Measurements from ENCODE around the gene FUNDC2.
A peak's percentile ranks its signal among the peaks of the same experiment; 100 is the strongest.
"Not testable (repeated sequence)": the region's sequence is repeated elsewhere in the genome, so short reads cannot be mapped to it uniquely, and the experiment has no call there.

Gene FUNDC2, protein sequence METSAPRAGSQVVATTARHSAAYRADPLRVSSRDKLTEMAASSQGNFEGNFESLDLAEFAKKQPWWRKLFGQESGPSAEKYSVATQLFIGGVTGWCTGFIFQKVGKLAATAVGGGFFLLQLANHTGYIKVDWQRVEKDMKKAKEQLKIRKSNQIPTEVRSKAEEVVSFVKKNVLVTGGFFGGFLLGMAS

DNA sequence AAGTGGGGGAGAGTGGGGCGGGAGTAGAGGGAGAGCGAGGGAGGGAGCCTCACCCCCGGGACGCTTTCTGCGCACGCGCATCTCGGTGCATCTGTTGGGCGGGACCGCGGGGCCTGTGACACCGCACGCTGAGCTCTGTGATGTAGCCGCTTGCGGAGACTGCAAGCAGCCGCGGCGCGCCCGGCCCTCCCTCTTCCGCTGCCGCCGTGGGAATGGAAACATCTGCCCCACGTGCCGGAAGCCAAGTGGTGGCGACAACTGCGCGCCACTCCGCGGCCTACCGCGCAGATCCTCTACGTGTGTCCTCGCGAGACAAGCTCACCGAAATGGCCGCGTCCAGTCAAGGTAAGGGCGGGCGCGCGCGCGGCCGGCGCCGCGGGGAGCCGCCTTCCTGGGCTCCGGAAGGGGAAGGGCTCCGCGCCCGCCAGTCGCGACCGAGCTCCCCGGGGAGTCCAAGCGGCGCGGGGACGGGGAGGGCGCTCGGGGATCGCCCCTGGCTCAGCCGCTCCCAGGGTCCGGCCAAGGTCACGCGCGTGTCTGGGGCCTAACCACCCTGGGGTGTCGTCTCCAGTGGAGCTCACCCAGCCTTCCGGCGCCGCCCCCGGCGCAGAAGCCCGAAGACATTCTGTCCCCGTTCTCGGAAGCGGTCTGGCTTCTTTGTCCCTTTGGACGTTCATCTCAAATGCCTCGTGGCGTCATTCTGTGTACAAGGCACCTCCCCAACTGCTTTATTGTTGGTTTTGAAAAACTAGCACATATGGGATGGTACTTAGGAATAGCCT, at the start of gene FUNDC2:
FUNDC2 (plus strand) TSS at position 118 of the 782 bp plus-strand sequence; CDS start at position 213, 95 bp downstream.
- DNase-seq: peak; percentile 93

DNA sequence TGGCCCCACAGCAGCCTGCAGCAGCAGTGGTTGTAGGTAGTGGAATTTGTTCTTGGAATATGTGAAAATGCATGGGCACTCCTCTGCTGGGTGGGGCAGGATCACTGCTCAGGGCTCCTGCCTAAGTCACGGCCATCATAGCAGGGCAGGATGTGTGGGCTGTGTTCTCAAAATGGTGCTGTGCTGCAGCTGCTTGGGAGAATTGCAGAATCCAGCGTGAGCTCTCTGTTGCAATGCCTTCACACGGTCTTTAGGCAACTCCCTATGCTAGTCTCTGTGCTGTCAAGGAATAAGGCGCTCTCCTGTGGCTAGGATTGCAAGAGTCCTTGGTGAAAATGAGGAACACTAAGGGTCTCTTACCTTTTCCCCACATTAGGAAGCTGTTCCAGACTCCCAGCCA, 47.0 kb upstream of the FUNDC2 start:
- DNase-seq: no peak

DNA sequence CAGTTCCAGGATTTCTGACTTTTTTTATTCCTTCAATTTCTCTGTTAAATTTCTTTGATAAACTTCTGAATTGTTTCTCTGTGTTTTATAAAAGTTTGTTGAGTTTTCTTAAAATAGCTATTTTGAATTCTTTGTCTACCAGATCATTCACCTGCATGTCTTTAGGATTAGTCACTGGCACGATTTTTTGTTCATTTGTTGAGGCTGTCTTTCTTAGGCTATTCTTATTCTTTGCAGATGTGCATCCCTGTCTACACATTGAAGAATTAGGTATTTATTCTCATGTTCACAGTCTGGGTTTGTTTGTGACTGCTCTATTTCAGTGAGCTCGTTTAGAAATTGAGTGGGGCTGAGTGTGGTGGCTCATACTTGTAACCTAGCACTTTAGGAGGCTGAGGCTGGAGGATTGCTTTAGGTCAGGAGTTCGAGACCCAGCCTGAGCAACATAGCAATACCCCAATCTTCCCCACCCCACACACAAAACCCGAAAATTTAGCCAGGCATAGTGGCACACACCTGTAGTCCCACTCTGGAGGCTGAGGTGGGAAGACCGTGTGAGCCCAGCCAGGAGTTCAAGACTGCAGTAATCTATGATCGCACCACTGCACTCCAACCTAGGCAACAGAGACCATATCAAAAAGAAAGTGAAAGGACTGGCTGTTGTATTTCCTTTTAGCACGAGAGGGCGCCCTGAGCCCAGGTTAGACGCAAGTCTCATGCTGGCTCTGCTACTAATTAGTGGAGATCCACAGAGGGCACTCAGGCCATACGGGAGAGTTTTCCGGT, 46.1 kb upstream of the FUNDC2 start:
- peak; percentile 88 for DNase-seq

DNA sequence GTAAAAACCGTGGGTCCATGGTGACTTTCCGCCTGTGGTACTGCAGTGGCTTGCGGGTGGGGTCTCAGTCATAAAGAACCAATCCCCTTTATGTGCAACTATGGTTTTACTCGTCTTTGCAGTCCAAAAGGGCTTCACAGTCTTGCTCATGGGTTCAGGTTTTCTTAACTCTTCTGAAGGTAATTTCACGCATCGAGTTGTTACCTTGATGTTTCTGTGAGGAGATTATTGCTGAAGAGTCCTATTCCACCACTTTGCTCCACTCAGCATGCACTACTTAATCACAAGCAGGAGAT, 45.6 kb upstream of the FUNDC2 start:
- no peak for DNase-seq

DNA sequence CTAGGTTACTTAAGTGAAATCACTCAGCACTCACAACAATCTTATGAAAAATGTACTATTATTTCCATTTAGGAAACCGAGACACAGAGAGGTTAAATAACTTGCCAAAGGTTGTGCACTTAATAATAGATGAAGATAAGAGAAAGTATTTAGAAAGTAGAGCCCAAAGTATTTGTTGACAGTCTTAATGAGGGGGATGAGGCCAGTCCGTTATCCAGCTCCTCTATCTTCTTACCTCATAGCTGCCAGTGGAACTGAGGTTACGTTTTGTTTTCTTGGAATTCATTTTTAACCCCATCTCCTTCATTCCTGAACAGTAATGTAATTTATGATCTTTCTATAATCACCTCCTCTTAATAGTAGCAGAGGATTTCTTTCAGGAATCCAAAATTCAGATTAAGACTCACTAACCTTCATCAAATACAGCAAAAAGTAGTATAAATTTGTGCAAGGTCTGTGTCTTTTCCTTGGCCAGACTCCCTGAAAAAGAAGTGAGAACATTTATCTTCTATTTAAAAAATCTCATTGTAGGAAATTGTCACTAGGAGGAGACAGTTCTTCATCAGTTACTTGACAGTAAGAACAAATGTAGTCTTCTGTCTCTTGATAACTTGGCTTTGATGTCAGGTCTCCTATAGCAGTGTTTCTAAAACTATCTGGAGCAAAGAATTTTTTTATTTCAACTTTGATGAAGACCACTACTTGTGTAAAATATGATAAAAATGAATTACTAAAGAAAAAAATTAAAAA, 39.6 kb upstream of the FUNDC2 start:
- DNase-seq: no peak

DNA sequence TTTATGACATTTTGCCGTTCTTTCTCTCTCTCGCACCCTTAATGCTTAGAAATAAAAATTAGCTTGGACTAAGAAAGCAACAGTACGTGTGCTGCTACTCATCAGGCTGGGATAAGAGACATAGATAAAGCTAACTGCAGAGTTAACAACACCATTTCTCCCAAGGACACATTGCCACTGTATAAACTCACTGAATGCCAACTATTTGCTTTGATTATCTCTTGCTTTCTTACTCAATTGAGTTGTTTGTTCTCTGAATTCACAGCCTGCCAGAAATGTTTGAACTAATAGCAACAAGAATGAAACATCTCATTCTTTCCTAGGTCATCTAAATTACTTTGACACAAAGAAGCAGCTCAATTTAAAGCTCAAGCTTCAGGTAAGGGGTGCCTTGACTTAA, 38.7 kb upstream of the FUNDC2 start:
- DNase-seq: no peak

DNA sequence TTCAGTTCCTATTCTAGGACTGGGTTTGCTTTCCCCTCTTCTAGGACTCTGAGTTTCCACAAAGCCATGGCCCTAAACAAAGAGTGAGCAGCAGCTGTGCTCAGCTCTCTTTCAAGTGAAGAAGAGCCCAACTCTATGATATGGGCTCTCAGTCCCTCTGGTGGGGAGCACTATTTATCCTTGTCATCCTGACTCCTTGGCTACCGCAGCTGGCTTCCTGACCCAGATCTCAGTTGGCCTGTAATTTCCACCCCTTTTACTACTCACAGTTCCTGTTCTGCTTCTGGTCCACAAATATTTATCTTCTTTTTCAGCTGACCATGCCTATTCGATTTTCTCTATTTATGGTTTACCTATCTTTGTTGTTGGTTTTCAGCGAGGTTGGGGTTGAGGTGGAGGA, 37.9 kb upstream of the FUNDC2 start:
- DNase-seq: no peak

DNA sequence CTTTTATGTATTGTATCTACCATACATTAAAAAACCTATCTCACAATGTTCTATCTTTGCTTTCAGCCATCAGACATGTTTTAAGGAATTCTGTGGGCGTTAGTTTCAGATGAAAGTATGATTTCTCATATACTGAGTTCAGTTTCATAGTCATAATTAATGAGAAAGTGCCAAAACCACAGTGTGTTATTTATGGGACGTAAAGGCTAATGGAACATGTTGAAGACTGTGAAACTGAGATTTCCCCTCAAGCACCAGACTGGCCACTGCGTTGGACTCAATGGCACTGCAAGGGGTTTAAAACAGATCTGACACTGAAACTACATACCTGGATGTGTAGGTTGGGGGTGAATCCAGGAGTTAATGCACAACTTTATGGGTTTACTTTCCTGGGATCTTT, 36.1 kb upstream of the FUNDC2 start:
- DNase-seq: no peak

DNA sequence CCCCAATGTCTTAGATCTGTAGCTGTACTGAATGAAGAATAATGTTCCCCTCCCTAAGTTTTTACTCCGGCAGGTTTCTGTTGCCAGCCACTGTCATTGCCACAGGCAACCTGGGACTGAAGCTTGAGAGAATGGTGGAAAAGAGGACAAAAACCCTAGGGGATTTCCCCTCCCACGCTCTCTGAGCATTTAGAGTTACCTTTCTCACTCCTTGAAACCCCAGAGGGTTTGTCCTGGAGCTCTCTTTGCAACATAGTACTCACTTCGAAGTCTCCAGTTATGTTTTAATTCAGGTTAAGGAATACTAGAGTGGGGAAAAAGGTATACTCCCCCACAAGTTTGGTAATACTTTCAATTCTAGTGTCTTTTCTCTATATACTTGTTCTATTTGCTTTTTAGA, 35.6 kb upstream of the FUNDC2 start:
- DNase-seq: no peak

DNA sequence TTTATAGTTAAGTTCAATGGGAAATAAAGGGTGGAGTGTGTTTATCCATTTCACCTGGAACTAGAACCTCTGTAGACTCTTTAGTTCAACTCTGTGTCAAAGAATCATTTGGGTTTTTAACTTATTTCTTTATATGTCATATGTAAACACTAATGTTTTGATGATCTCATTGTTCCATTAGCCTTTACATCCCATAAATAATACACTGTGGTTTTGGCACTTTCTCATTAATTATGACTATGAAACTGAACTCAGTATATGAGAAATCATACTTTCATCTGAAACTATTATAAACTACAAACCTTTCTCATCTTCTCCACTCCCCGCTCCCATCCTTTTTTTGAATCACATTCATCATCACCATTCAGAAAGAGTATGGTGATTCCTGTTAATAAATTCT, 35.2 kb upstream of the FUNDC2 start:
- DNase-seq: no peak

DNA sequence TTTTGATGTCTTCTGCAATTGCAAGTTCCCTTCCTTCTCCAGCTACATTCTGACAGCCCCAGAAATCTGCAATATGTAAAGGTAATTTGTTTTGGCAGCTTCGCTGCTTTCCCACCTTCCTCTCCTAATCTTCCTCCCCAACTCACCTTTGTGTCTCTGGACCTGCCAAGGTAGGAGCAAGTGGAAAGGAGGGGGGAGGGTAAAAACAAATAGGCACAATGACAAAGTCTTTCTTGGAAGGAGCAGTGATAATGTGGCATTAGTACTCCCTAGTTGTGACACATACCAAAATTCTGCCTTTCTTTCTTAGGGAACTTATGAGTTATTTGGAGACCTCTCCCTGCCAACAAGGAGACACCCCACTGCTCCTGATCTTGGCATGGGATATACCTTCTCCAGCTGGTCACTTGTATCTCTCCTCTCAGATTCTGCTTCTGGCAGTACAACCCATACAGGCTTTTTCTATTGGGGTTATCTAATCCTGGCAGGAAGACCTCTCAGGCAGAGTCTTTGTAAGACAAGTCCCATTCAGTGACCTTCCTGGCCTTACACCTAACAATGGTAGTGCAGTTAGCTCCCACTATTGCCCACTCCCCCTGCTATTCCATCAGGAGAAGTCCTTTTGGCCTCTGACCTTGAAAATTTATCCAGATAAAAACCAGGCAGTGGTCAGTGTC, 28.3 kb upstream of the FUNDC2 start:
- no peak for DNase-seq

DNA sequence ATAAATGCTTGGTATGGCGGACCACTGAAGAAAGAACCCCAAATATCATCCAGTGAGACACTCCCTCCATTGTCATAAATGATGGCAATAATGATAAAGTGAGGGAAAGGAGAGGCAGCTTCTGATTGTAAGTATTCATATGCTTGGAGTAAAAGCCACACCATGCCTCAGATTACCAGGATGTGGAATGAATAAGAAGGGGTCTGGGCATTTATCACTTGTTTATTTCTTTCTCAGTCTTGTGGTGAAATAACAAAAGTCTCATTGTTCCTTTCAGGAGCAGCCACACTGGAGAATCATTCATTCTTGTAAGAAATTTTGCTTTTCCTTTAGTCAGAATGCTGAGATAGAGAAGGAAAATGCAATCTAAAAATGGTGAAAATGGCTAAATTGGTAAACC, 25.8 kb upstream of the FUNDC2 start:
- DNase-seq: no peak

DNA sequence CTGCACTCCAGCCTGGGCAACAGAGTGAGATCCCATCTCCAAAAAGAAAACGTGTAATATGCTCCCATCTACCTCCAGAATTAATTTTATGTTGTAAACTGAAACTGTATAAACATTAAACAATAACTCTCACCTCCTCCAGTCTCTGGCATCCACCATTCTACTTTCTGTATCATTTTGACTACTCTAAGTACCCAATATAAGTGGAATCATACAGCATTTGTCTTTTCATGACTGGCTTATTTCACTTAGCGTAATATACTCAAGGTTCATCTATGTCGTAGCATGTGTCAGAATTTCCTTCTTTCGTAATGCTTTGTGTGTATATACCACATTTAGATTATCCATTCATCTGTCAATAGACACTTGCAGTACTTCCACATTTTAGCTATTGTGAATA, 24.8 kb upstream of the FUNDC2 start:
- peak; percentile 6 for DNase-seq

DNA sequence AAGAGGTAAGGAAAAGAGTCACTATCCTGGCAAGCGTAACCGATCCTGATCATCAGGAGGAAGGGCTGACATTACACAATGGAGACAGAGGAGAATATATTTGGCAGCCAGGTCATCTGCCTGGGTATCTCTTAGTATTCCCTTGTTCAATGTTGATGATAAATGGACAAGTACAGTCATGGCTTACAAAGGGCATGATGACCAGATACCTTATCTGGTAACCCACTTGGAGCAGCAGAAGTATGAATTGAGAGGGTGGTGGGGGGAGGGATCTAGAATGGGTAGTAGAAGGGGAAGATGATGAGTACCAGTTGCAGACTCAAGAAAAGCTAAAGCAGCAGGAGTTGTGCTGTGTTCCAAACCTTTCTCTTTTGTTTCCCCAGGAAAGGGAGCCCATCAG, 21.5 kb upstream of the FUNDC2 start:
- DNase-seq: no peak

DNA sequence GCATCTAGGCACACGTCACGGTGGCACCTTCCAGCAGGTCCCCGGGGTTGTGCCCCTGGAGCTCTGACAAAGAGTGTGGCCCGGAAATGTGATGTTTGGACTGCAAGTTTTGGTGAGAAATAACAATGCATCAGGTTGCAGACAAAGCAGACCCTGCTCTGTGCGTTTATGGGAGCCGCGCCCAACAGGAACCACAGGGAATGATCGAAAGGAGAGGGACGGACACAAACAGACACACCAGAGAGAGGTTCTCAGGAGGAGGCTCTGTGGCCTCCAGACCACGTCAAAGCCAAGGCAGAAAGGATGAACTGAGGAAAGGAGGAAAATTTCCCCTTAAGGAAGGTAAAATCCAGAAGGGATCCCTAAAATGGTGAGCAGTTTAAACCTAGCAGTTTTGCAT, 20.3 kb upstream of the FUNDC2 start:
- DNase-seq: not testable (repeated sequence)

DNA sequence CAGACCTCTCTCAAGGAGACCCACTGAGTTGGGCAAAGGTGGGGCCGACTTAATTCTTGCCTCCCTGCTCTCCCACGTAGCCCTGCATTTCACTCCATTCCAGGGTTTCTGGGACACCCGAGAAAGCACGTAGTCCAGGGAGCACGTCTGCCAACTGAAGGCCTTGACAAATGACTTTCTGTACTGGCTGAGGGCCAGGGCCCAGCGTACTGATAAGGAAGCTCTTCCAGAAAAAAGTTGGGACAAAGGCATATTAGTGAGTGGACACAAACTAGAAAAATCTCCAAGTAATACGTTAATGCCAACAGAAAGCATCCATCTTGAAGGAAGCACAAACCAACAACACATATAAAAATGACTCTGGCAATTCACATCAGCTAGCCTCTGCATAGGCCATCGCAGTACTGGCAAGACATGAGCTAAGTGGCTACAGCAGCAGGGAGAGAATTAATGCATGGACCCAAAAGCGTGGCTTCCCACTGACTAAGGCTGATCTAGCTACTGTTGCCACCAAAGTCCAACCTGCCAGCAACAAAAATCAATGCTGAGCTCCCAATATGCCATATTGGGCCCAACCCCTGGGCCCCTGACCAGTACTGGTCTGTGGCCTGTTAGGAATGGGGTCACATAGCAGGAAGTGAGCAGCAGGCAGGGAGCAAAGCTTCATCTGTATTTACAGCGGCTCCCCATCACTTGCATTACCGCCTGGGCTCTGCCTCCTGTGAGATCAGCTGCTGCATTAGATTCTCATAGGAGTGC, 19.6 kb upstream of the FUNDC2 start:
- not testable (repeated sequence) for DNase-seq

DNA sequence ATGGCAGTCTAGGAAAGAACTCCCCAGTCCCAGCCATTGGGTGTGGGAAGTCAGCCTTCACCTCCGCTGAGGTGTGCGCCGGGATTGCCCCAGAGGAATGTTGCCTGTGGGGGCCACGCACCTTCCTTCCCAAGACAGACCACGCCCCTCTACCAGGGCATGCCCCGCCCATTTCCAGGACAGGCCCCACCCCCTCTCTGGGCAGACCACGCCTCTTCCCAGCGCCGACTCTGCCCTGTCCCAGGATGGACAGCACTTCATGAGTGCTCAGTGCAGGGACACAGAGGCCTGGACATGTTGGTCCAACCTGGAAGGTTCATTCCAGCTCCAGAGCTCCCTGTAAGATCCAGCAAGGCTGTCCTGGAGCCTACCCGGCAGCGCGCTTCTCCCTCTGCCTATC, 18.1 kb upstream of the FUNDC2 start:
- DNase-seq: not testable (repeated sequence)

DNA sequence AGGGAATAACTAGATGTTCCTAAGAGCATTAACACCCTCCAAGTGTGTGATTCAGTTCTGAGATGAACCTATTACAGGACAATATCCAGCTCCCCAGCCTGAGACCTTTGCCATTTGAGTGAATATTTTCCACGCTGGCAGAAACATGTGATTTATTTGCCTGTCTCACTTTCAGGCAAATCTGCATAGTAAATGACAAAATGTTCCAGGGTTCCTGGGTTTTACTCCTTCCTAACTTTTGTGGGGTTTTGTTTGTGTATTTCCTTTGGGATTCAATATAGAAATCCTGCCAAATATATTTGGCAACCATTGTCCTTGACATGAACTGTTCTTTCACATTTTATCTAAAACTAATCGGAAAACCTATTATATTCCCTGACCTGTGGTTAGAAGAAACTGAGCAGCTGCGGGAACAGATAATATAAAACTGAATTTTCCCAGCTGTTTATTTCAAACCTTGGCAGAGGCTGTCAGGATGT, 16.6 kb upstream of the FUNDC2 start:
- no peak for DNase-seq

DNA sequence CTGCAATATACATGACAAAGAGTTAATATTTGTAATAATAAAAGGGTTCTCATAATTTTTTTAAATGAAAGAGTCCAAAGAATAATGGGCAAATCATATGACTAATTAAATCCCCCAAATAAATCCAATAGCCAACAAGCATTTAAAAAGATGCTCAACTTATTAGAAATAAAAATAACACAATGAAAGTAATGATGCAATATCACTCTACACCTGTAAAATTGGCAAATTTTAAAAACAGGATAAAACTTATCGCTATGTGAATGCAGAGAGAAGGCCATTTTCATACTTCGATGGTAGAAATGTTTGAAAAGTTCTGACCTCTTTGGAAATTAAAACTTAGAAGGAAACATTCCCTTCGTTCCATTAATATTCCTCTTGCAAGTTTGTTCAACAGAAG, 6.1 kb upstream of the FUNDC2 start:
- no peak for DNase-seq

DNA sequence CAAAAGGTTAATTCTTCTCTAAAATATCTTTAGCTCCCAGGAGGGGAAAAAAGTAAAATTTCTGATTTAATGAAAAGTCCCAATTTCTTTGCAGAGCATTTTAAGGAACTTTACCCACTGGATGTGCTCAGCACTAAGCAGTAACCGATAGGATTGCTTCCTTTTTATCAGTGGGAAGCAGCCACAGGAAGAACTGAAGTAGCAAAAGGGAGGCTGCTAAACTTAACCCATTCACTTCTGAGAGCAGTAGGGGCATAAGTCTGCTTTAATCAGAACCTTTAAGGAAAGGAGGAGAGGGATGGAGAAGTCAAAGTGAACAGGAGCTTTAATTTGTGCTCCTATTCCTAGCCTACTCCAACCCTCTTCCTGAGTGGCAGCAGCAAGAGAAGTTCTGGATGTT, 4.1 kb upstream of the FUNDC2 start, which contains the start of gene F8:
F8 (minus strand) TSS at position 139 of the 400 bp plus-strand sequence. CDS start 171 bp downstream, outside the sequence.
- no peak for DNase-seq

DNA sequence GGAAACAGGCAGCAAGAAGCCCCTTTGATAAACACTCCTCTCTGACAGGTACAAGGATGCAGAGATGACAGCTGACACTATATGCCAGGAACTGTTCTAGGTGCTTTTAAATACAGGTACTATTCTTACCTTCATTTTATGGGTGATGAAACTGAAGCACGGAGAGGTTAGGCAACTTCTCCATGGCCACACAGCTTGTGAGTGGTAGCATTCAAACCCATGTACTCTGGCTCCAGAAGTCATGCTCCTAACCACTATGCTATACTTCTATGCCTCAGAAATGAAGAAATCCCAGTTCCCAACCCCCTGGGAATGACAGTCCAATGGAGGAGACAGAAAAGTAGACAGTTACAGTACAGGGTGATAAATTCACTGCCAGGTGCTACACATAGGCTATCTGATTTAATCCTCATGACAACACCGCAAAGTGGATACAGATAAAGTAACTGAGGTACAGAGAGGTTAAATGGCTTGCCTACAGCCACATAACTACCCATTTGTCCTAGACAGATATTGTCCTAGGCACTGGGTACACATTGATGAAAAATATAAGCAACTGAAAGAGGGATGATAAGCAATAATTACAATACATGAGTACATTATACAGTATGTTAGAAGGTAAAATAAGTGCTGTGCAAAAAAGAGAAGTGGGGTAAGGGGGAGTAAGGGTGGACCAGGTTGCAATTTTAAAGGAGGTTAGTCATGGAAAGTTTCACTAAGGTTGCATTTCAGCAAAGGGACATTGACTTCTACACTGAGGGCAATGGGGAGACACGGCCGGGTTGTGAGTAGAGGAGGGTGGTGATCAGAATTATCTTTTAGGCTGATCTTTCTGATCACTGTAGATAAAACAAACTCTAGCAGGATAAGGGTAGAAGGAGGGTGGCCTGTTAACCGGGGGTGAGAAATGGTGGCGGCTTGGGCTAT, 2.5 kb upstream of the FUNDC2 start:
- no peak for DNase-seq

Data from activated CD4-positive, alpha-beta T cell treated with anti-CD3 and anti-CD28 coated beads, Interleukin-2, Interleukin-6, amounts not matched to agents 100 ng/mL and 50 ng/mL, durations not matched to agents 16 hours and 8 hours (primary cell).